HepG2 (cell line): ENCODE results near the gene SYVN1. TPM values are rescaled to one million over a fixed set of nuclear protein-coding genes. Genes with fewer than 3 reads are reported as not detected.

ENCODE experiments used
- ATF2 ChIP-seq: sonication (generic); formaldehyde crosslinking; IDR thresholded peaks from 2 replicates; pipeline ENCODE4 v1.4.0; 2020; ENCODE audit warnings: missing genetic modification reagents
- E2F1 ChIP-seq: sonication (generic); formaldehyde crosslinking; IDR thresholded peaks from 2 replicates; pipeline ENCODE4 v1.5.0; 2020; ENCODE audit warnings: missing genetic modification reagents
- HCFC1 ChIP-seq: fragments of 150-350 bp; IDR thresholded peaks from 2 replicates; pipeline ENCODE4 v1.6.1; 2014; ENCODE audit warnings: low read depth, low read length
- HNRNPL ChIP-seq: fragments of 200-400 bp; formaldehyde crosslinking; IDR thresholded peaks from 2 replicates; pipeline ENCODE4 v1.6.1; 2017; ENCODE audit warnings: mild to moderate bottlenecking, low read depth, low read length
- RFXANK ChIP-seq: IDR thresholded peaks from 2 replicates; pipeline ENCODE4 v1.6.1; 2016
- ZBTB7A ChIP-seq: sonication (generic); formaldehyde crosslinking; IDR thresholded peaks from 2 replicates; pipeline ENCODE4 v1.8.0; 2022; ENCODE audit warnings: mild to moderate bottlenecking, missing genetic modification reagents
- ZBTB7B ChIP-seq: sonication (generic); formaldehyde crosslinking; IDR thresholded peaks from 2 replicates; pipeline ENCODE4 v1.4.0; 2020; ENCODE audit warnings: missing genetic modification reagents
- ZFP36 ChIP-seq: fragments of 150-350 bp; IDR thresholded peaks from 2 replicates; pipeline ENCODE4 v1.6.1; 2018; ENCODE audit warnings: borderline replicate concordance, low read length, low read depth; ENCODE audit not compliant: partially characterized antibody
- ZGPAT ChIP-seq: IDR thresholded peaks from 2 replicates; pipeline ENCODE4 v1.6.1; 2016; ENCODE audit warnings: mild to moderate bottlenecking
- ZNF350 ChIP-seq: sonication (generic); formaldehyde crosslinking; IDR thresholded peaks from 2 replicates; pipeline ENCODE4 v1.4.0; 2020; ENCODE audit warnings: mild to moderate bottlenecking, low read depth, missing genetic modification reagents, borderline replicate concordance
- ZNF749 ChIP-seq: sonication (generic); formaldehyde crosslinking; IDR thresholded peaks from 2 replicates; pipeline ENCODE4 v1.8.0; 2022; ENCODE audit warnings: mild to moderate bottlenecking, missing genetic modification reagents, moderate library complexity, borderline replicate concordance
- ZSCAN31 ChIP-seq: sonication (generic); formaldehyde crosslinking; IDR thresholded peaks from 2 replicates; pipeline ENCODE4 v1.5.0; 2020; ENCODE audit warnings: low read depth, mild to moderate bottlenecking, missing genetic modification reagents
- polyA plus RNA-seq, 8 experiments: library from polyadenylated mRNA; depleted of rRNA in 3 of 8; stranded (reverse) in 7 of 8; unstranded in 1 of 8; fragments of >200 nt; fragmentation: Illumina TruSeq in 4 of 8; extraction: Trizol in 4 of 8; gene quantifications; 2 replicates each; pipeline versions ENCODE4 v1.2.1 to v1.2.3, GENCODE V29; 2011 to 2016; ENCODE audit warnings: low read depth in 4 of 8, missing spikeins in 1 of 8, mixed read lengths in 1 of 8; ENCODE audit not compliant: insufficient read depth in 1 of 8
- total RNA-seq, 5 experiments: library from RNA; depleted of rRNA; stranded (reverse); fragments of >200 nt; fragmentation: Illumina TruSeq; extraction: Trizol; gene quantifications; 2 replicates each; pipeline ENCODE4 v1.2.3, GENCODE V29; 2016; ENCODE audit warnings: low read depth in 1 of 5
- TF ChIP-seq, protein P1 (sequence below): sonication (generic); formaldehyde crosslinking; IDR thresholded peaks from 2 replicates; pipeline ENCODE4 v1.5.0; 2020; ENCODE audit warnings: missing genetic modification reagents
- TF ChIP-seq, protein P2 (sequence below): IDR thresholded peaks from 2 replicates; pipeline ENCODE4 v1.6.1; 2018; ENCODE audit warnings: missing genetic modification reagents
- TF ChIP-seq, protein P3 (sequence below), 2 experiments: sonication (generic) in 1 of 2; formaldehyde crosslinking in 1 of 2; IDR thresholded peaks; 2 replicates each; pipeline versions ENCODE4 v1.6.1 to v1.9.0; 2014 to 2022; ENCODE audit warnings: antibody characterized with exemption in 1 of 2, borderline replicate concordance in 1 of 2, inconsistent platforms in 1 of 2, low read depth in 1 of 2, missing genetic modification reagents in 1 of 2

Gene SYVN1
- total and polyA plus RNA-seq, 2 of the 13 experiments (the other 11 are each of a cell fraction or from before 2014, with no cell fraction given) = 10.3 to 22.5 TPM

DNA sequence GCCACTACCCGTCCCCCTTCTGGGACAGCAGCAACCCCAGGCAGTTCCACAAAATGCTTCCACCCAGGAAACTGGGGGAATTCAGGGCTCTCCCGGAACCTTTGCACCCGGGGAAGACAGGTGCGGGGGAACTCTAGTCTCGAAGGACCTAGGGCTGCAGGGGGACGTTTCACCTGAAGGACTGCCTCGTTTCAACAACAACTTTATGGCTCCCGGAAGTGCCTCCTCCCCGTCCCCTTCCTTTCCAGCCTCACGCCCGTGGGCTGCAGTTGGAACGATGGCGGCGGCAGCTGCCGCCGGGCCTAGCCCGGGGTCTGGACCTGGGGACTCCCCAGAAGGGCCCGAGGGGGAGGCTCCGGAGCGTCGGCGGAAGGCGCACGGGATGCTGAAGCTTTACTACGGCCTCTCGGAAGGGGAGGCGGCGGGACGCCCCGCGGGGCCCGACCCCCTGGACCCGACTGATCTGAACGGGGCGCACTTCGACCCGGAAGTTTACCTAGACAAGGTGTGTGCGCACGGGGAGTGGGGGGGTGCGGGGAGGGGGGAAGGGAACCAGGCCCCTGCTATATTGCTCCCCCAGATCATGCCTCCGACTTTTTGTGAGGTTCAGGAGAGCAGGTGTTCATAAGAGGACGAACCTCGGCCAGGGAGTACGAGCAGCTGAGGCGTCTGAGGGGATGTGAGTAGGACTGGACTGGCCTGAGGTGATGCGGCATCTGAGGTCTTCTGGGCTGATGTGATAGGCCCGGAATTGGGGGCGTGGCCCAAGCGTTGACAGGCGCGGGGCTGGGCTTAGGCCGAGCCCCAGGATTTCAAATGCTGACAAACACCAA, 38.1 kb downstream of the SYVN1 start, which contains the start of gene VPS51 (continued):
- TF ChIP-seq HCFC1 = peak; percentile 98
- TF ChIP-seq ZBTB7B (CRISPR knock-in tag) = peak; percentile 56; the same call in 1 of the 2 replicates
- peak; percentile 92 for TF ChIP-seq ZGPAT (CRISPR knock-in tag)
- no peak for TF ChIP-seq ZFP36
- TF ChIP-seq E2F1 (CRISPR knock-in tag) = 0 out of 2 replicates have a peak, but pooled peaks have one; percentile 24
- TF ChIP-seq ATF2 (CRISPR knock-in tag) = peak; percentile 76
- TF ChIP-seq, protein P1, sequence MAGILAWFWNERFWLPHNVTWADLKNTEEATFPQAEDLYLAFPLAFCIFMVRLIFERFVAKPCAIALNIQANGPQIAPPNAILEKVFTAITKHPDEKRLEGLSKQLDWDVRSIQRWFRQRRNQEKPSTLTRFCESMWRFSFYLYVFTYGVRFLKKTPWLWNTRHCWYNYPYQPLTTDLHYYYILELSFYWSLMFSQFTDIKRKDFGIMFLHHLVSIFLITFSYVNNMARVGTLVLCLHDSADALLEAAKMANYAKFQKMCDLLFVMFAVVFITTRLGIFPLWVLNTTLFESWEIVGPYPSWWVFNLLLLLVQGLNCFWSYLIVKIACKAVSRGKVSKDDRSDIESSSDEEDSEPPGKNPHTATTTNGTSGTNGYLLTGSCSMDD (CRISPR knock-in tag) = no peak
- no peak for TF ChIP-seq ZBTB7A (CRISPR knock-in tag)
- peak; percentile 61; the same call in 1 of the 2 replicates for TF ChIP-seq ZSCAN31 (CRISPR knock-in tag)
- TF ChIP-seq HNRNPL = peak; percentile 59; the same call in 1 of the 2 replicates
- TF ChIP-seq ZNF749 = no peak; the same call in 1 of the 2 replicates
- TF ChIP-seq ZNF350 (CRISPR knock-in tag) = peak; percentile 90
- TF ChIP-seq, protein P2, sequence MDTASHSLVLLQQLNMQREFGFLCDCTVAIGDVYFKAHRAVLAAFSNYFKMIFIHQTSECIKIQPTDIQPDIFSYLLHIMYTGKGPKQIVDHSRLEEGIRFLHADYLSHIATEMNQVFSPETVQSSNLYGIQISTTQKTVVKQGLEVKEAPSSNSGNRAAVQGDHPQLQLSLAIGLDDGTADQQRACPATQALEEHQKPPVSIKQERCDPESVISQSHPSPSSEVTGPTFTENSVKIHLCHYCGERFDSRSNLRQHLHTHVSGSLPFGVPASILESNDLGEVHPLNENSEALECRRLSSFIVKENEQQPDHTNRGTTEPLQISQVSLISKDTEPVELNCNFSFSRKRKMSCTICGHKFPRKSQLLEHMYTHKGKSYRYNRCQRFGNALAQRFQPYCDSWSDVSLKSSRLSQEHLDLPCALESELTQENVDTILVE (CRISPR knock-in tag) = peak; percentile 97
- TF ChIP-seq RFXANK (CRISPR knock-in tag) = no peak; the same call in 1 of the 2 replicates
- TF ChIP-seq, protein P3, sequence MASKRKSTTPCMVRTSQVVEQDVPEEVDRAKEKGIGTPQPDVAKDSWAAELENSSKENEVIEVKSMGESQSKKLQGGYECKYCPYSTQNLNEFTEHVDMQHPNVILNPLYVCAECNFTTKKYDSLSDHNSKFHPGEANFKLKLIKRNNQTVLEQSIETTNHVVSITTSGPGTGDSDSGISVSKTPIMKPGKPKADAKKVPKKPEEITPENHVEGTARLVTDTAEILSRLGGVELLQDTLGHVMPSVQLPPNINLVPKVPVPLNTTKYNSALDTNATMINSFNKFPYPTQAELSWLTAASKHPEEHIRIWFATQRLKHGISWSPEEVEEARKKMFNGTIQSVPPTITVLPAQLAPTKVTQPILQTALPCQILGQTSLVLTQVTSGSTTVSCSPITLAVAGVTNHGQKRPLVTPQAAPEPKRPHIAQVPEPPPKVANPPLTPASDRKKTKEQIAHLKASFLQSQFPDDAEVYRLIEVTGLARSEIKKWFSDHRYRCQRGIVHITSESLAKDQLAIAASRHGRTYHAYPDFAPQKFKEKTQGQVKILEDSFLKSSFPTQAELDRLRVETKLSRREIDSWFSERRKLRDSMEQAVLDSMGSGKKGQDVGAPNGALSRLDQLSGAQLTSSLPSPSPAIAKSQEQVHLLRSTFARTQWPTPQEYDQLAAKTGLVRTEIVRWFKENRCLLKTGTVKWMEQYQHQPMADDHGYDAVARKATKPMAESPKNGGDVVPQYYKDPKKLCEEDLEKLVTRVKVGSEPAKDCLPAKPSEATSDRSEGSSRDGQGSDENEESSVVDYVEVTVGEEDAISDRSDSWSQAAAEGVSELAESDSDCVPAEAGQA (IDR thresholded peaks at IDR 0.05; ENCODE audit: low read depth) = peak; percentile 93
- TF ChIP-seq, protein P3 (CRISPR knock-in tag; IDR thresholded peaks at IDR 0.05; ENCODE audit: borderline replicate concordance) = no peak
